ENCODE data around the gene SLC39A8.

The SLC39A8 gene

DNA sequence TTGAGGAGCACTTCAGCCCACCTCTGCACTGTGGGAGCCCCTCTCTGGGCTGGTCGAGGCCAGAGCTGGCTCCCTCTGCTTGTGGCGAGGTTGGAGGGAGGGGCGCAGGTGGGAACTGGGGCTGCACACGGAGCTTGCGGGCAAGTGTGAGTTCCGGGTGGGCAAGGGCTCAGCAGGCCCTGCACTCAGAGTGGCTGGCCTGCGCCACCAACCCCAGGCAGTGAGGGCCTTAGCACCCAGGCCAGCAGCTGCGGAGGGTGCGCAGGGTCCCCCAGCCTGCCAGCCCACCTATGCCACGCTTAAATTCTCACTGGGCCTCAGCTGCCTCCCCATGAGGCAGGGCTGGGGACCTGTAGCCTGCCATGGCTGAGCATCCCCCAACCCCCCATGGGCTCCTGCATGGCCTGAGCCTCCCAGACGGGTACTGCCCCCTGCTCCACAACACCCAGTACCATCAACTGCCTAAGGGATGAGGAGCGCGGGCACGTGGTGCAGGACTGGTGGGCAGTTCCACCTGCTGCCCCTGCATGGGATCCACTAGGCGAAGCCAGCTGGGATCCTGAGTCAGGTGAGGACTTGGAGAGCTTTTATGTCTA lies 110.9 kb downstream of the SLC39A8 start:
- DNase-seq (ENCODE audit: low read depth, low spot score): no peak

DNA sequence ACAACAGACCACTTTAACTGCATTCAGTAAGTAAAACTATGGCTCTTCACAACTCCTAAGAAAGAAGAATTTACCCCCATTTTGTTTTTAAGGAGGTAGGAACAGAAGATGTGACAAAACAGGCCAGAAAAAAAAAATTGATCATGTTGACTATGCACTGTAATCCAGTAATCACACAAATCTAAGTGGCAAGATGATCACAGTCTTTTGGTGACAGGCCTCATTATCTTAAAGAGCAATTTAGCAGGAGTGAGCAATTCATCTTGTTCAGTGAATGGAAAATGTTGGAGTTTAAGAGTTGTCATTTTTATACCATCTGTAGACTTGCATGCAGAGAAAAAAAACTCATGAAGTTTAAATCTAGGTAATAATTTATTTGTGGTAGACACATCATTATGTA lies 115.1 kb downstream of the SLC39A8 start:
- DNase-seq (ENCODE audit: low read depth, low spot score): no peak

DNA sequence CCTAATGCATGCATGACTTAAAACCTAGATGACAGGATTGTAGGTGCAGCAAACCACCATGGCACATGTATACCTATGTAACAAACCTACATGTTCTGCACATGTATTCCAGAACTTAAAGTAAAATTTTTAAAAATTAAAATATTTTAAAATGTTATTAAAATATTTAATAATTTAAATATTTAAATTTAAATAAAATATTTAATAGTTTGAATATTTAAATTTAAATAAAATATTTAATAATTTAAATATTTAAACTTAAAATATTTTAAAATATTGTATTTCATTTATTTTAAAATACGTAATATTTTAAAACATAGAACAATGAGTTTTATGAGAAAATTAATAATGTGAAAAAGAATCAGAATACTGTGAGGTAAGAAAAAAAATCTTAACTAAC lies 117.9 kb downstream of the SLC39A8 start:
- DNase-seq (ENCODE audit: low read depth, low spot score): no peak

DNA sequence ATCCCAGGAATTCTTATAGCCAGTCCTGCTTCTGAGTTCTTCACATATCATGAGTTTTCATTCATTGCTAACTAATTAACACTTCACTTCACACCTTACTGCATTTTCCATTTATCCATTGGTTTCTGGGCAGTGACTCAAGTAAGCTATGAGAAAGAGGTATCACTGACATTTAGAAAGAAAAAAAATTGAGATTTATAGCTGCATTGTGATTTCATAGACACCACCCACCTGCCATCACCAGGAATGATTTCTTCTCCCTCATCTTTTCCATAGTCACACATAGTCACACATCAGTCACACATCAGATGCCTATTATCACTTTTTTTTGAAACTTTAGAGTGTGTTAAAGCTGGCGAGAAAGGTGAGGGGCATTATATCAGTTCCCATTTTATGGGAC lies 121.8 kb downstream of the SLC39A8 start:
- DNase-seq (ENCODE audit: low read depth, low spot score): no peak

DNA sequence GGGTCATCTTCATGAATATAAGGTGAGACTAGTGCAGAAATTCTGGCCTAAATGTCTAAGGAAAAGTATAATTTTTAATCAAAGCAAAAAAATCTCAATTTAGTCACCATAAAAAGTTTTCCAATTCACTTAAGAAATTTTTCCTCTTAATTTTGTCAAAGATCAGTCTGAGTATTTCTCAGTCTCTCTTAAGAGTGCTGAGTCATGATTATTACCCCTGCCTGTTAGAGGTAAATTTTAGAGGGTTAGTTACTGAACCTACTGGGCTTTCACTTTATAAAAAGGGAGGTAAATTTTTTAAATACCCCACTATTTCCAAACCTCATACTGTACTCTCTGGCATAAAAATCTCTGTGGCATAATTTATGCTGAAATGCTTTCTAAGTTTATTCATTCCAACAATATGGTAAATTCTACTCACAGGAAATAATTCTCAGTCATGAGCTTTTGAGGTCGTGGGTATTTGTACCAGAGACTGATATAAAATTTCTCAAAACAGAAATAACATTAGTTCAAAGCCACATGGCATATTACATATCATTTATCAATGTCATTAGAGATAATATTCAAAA lies 122.4 kb downstream of the SLC39A8 start:
- no peak for DNase-seq (ENCODE audit: low read depth, low spot score)

DNA sequence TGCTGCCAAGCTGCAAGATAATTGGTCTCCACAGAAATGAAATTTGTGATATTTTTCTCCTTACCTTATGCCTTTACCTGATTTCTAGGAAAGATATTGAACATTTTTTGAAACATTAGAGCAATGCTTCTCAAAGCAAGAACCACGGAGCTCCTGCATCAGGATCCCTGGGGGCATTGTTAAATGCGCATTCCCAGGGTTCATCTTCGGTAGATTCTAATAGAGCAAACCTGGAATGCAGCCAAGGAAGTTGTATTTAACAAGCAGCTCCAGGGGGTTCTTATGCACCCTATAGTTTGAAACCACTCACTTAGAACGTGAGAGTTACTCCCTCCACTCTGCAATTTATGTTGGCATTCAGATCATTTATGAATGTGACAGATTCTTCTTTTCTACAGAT lies 126.2 kb downstream of the SLC39A8 start:
- no peak for DNase-seq (ENCODE audit: low read depth, low spot score)

DNA sequence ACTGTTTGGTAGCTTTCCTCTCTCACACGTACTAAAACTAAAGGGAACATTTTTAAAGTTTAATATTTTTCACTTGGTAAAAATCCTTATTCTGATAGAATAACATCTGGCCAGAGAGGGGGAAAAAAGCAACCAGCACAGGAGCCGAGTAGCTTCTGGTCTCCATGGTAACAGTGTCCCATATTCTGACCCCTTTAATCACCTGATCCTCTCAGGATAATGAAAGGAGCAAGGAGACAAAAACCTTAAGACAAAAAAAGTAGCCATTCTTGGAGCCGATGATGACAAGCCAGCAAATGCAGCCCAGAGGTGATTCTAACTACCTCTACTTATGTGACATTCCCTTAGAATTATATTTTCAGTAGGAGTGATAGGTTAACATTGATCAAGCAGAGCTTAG lies 126.6 kb downstream of the SLC39A8 start:
- no peak for DNase-seq (ENCODE audit: low read depth, low spot score)

DNA sequence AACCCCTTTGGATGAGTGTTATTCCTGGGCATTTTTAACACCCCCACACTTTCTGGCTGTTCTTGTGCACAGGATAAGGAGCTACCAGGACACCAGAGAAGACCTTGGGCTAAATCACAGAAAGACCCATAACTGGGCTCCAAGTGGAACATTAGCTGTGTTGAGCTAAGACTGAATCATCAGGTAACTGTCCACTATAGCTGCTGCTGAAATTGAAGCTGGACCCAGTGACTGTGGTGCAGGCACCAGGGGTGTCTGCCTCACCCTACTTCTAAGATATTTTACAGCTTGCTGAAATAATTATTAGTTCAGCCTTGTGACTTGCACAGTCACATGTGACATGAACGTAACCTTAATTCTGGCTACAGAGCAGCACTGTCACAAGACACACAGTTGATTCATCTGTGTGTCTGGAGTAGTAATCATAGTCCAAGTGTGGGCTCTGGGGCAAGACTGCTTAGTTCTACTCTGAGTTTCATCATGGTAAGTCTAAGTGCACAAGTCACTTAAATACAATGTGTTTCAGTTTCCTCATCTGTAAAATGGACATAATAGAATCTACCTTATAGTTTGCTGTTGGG lies 127.4 kb downstream of the SLC39A8 start:
- DNase-seq (ENCODE audit: low read depth, low spot score): no peak

DNA sequence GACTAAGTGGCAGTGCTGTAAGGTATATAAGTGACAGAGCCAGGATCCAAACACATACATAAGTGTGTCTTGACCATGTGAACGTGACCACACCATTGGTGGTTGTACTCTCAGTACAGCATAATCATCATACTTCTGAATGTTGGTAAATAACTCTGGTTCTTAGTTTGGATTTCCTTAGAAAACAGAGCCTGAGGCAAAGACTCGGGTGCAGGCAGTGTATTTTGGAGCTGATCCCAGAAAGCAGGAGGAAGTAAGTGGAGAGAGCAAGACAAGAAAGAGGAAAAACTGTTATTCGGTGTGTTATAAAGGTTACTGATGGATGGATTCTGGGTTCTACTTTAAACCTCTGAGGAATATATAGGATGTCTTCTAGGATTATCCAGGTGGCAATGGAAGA lies 127.9 kb downstream of the SLC39A8 start:
- DNase-seq (ENCODE audit: low read depth, low spot score): peak; percentile 17

DNA sequence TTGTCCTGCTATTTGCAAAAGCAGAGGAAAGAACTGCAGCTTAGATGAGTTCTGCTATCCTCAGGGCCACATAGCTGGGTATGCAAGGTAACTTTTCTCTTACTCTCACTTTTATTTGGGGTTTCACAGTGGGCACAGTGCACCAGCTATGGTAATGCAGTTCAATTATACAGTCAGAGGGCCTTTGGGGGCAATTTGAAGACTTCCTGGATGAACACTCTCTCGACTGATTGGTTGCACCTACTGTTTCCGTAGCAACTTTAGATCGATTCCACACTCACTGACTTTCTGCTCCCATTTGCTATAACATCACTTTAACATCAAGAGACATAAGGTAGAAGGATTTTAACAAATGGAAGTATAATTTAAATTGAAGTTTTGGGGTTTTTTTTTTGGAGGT lies 128.6 kb downstream of the SLC39A8 start:
- DNase-seq (ENCODE audit: low read depth, low spot score): no peak

DNA sequence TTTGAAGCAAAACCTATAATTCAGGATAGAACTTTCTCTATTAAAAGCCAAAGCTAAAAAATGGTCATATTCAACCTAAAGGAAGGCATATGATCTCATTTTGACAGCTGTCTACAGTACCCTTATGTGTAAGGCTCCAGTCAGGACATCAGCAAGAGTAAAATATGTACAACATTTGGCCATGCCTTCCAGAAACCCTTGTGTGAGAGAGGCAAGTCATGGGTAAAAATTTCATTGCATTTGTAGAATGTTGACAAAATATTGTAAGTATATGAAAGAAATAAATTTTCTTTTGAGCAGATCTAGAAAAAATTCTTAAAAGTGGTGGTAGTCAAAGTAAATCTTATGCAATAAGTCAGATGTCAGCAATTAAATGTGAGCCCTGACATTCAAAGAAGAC lies 132.3 kb downstream of the SLC39A8 start:
- no peak for DNase-seq (ENCODE audit: low read depth, low spot score)
